H1 (cell line): Measurements from ENCODE around the gene GPR35. TPM values are rescaled to one million over a fixed set of nuclear protein-coding genes. Genes with fewer than 3 reads are reported as not detected.

ENCODE experiments used
- BCL11A ChIP-seq, 2 experiments: IDR thresholded peaks; one replicate each; pipeline ENCODE4 v1.6.1; 2011; ENCODE audit warnings: low read depth in 2 of 2, low read length in 2 of 2, mild to moderate bottlenecking in 2 of 2
- EGR1 ChIP-seq: IDR thresholded peaks from 2 replicates; pipeline ENCODE4 v1.6.1; 2011; ENCODE audit warnings: low read depth, low read length, borderline replicate concordance
- NANOG ChIP-seq: IDR thresholded peaks from 2 replicates; pipeline ENCODE4 v1.6.1; 2011; ENCODE audit warnings: low read length, low read depth, mild to moderate bottlenecking, inconsistent platforms; ENCODE audit not compliant: insufficient read depth, poor library complexity, severe bottlenecking
- polyA plus RNA-seq, 7 experiments: library from polyadenylated mRNA; depleted of rRNA in 3 of 7; stranded (reverse) in 5 of 7; unstranded in 2 of 7; fragments of >200 nt in 5 of 7; fragments of 200-250 nt in 2 of 7; gene quantifications; 1 replicate in 5 of 7; 2 replicates in 1 of 7; 4 replicates in 1 of 7; pipeline versions ENCODE4 v1.2.1 to v1.2.3, GENCODE V29; 2011 to 2013; ENCODE audit warnings: missing spikeins in 2 of 7, mixed read lengths in 2 of 7
- total RNA-seq: library from RNA; stranded (reverse); fragmentation: NEBNext Ultra II Directional; extraction: Animal tissue kit (Norgen Biotek cat#: 25700); gene quantifications from 2 replicates; pipeline ENCODE4 v1.2.1, GENCODE V29; 2021
- TF ChIP-seq, protein P1 (sequence below), 3 experiments: IDR thresholded peaks; 1 replicate in 2 of 3; 2 replicates in 1 of 3; pipeline versions ENCODE4 v1.5.1 to v1.6.1; 2011; ENCODE audit warnings: low read length in 3 of 3, mild to moderate bottlenecking in 3 of 3, inconsistent platforms in 2 of 3, low read depth in 1 of 3, moderate library complexity in 1 of 3; ENCODE audit not compliant: insufficient read depth in 1 of 3; ENCODE audit errors: control extremely low read depth in 1 of 3
- TF ChIP-seq, protein P2 (sequence below): IDR thresholded peaks from 2 replicates; pipeline ENCODE4 v1.6.1; 2012; ENCODE audit warnings: inconsistent platforms

The GPR35 gene
- total and polyA plus RNA-seq, 2 of the 8 experiments (the other 6 are each of a cell fraction or from before 2014, with no cell fraction given), result 0.47 TPM; not detected in 1

DNA sequence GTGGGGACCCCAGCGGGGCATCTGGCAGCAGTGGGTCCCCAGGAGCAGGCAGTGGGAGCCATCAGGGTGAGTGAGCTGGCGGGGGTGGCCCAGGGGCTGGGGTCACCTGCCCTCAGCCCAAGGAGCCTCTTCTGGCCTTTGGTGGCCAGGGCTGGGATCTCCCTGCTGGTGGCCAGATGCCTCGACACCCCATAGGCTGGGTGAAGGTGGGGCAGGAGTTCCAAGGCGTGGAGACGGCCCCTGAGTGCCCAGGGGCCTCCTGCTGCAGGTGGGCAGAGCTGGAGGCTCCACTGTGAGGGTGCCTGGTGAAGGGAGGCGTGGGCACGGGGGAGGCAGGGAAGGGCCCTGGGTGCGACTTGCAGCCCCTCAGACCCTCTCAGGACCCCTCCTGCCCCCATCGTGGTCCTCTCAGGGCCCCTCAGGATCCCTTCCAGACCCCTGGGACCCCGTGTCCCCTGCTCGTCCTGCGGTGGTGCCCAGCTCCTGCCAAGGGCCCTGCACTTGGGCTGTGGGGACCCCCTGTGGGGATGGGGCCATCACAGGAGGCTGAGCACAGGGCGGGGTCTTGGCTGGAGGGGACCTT, 5.0 kb upstream of the GPR35 start (continued):
- TF ChIP-seq BCL11A (IDR thresholded peaks at IDR 0.05; ENCODE audit: low read depth in 2 of 2, low read length in 2 of 2) (no peak), EGR1 (no peak), NANOG (no peak)
- TF ChIP-seq, protein P1, sequence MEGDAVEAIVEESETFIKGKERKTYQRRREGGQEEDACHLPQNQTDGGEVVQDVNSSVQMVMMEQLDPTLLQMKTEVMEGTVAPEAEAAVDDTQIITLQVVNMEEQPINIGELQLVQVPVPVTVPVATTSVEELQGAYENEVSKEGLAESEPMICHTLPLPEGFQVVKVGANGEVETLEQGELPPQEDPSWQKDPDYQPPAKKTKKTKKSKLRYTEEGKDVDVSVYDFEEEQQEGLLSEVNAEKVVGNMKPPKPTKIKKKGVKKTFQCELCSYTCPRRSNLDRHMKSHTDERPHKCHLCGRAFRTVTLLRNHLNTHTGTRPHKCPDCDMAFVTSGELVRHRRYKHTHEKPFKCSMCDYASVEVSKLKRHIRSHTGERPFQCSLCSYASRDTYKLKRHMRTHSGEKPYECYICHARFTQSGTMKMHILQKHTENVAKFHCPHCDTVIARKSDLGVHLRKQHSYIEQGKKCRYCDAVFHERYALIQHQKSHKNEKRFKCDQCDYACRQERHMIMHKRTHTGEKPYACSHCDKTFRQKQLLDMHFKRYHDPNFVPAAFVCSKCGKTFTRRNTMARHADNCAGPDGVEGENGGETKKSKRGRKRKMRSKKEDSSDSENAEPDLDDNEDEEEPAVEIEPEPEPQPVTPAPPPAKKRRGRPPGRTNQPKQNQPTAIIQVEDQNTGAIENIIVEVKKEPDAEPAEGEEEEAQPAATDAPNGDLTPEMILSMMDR (IDR thresholded peaks at IDR 0.05; ENCODE audit: control extremely low read depth in 1 of 3, insufficient read depth in 1 of 3, low read depth in 1 of 3, low read length in 3 of 3), result no peak
- TF ChIP-seq, protein P2, sequence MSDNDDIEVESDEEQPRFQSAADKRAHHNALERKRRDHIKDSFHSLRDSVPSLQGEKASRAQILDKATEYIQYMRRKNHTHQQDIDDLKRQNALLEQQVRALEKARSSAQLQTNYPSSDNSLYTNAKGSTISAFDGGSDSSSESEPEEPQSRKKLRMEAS, result no peak
